H1 (cell line): Measurements from ENCODE around the gene CFAP298. TPM values are rescaled to one million over a fixed set of nuclear protein-coding genes. Genes with fewer than 3 reads are reported as not detected.

Source experiments
- BRCA1 ChIP-seq: IDR thresholded peaks from 2 replicates; pipeline ENCODE4 v1.6.1; 2012; ENCODE audit warnings: low read depth, low read length, improper control_type of control experiment
- CHD1 ChIP-seq: IDR thresholded peaks from 2 replicates; pipeline ENCODE4 v1.6.1; 2012; ENCODE audit warnings: low read depth, low read length, improper control_type of control experiment
- HDAC2 ChIP-seq, 2 experiments: fragments of 300-600 bp in 1 of 2; sonication (generic) in 1 of 2; IDR thresholded peaks; 2 replicates each; pipeline ENCODE4 v1.6.1; 2011 to 2012; ENCODE audit warnings: low read depth in 2 of 2, low read length in 2 of 2, mild to moderate bottlenecking in 2 of 2, moderate library complexity in 2 of 2, borderline replicate concordance in 1 of 2, inconsistent platforms in 1 of 2
- JUN ChIP-seq: IDR thresholded peaks from 2 replicates; pipeline ENCODE4 v1.6.1; 2011; ENCODE audit warnings: low read depth, mild to moderate bottlenecking, improper control_type of control experiment, low read length
- JUND ChIP-seq: IDR thresholded peaks from 2 replicates; pipeline ENCODE4 v1.6.1; 2011; ENCODE audit warnings: mild to moderate bottlenecking, improper control_type of control experiment, low read length
- SIRT6 ChIP-seq: IDR thresholded peaks from one replicate; pipeline ENCODE4 v1.7.1; 2012; ENCODE audit warnings: low read length, inconsistent platforms
- SIX5 ChIP-seq: IDR thresholded peaks from 2 replicates; pipeline ENCODE4 v1.6.1; 2011; ENCODE audit warnings: mild to moderate bottlenecking, low read depth, low read length
- SUZ12 ChIP-seq: fragments of 200-600 bp; sonication (generic); IDR thresholded peaks from 2 replicates; pipeline ENCODE4 v1.6.1; 2012; ENCODE audit warnings: mild to moderate bottlenecking, inconsistent platforms, low read length, moderate library complexity, mixed read lengths
- polyA plus RNA-seq, 7 experiments: library from polyadenylated mRNA; depleted of rRNA in 3 of 7; stranded (reverse) in 5 of 7; unstranded in 2 of 7; fragments of >200 nt in 5 of 7; fragments of 200-250 nt in 2 of 7; gene quantifications; 1 replicate in 5 of 7; 2 replicates in 1 of 7; 4 replicates in 1 of 7; pipeline versions ENCODE4 v1.2.1 to v1.2.3, GENCODE V29; 2011 to 2013; ENCODE audit warnings: missing spikeins in 2 of 7, mixed read lengths in 2 of 7
- total RNA-seq: library from RNA; stranded (reverse); fragmentation: NEBNext Ultra II Directional; extraction: Animal tissue kit (Norgen Biotek cat#: 25700); gene quantifications from 2 replicates; pipeline ENCODE4 v1.2.1, GENCODE V29; 2021
- TF ChIP-seq, protein P1 (sequence below): IDR thresholded peaks from 2 replicates; pipeline ENCODE4 v1.6.1; 2012; ENCODE audit warnings: low read length, inconsistent platforms

Gene CFAP298
- total and polyA plus RNA-seq, 2 of the 8 experiments (the other 6 are each of a cell fraction or from before 2014, with no cell fraction given), result 43.0 to 68.1 TPM

DNA sequence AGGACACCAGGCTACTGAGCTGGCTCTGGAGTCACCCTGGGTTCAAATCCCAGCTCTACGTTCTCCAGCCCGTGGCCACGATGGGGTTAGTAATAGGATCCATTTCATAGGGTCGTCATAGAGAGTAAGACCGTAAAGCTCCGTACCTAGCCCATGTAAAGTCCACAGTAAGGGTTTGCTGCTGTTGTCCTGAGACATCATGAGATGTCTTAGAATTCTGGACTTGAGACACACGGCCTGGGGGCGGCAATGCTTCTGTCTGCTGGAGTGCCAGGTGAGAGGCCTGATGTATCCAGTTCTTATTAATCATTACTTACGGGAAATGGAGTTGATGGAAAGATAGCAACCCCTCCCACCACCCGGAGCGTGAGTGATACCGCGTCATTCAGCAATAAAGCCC, 30.4 kb downstream of the CFAP298 start (continued):
- no peak for TF ChIP-seq BRCA1
- TF ChIP-seq JUN, result no peak
- TF ChIP-seq JUND, result no peak
- TF ChIP-seq, protein P1, sequence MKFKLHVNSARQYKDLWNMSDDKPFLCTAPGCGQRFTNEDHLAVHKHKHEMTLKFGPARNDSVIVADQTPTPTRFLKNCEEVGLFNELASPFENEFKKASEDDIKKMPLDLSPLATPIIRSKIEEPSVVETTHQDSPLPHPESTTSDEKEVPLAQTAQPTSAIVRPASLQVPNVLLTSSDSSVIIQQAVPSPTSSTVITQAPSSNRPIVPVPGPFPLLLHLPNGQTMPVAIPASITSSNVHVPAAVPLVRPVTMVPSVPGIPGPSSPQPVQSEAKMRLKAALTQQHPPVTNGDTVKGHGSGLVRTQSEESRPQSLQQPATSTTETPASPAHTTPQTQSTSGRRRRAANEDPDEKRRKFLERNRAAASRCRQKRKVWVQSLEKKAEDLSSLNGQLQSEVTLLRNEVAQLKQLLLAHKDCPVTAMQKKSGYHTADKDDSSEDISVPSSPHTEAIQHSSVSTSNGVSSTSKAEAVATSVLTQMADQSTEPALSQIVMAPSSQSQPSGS, result no peak
- TF ChIP-seq CHD1, result no peak
- no peak for TF ChIP-seq SIRT6
- TF ChIP-seq HDAC2 (IDR thresholded peaks at IDR 0.05; ENCODE audit: borderline replicate concordance in 1 of 2, low read depth in 2 of 2, low read length in 2 of 2), result no peak
- no peak for TF ChIP-seq SIX5
- TF ChIP-seq SUZ12, result no peak
